SIG-M5 (cell line): ENCODE results near the gene TMEM134.
"Not testable (repeated sequence)": the region's sequence is repeated elsewhere in the genome, so short reads cannot be mapped to it uniquely, and the experiment has no call there.

ENCODE experiments used
- DNase-seq: peaks from one replicate; lab custom pipeline; 2025; lab: John Stamatoyannopoulos, UW

Gene TMEM134

GRCh38 chr11:67438158-67438902 is 30.7 kb downstream of the TMEM134 start:
- no peak for DNase-seq

DNA sequence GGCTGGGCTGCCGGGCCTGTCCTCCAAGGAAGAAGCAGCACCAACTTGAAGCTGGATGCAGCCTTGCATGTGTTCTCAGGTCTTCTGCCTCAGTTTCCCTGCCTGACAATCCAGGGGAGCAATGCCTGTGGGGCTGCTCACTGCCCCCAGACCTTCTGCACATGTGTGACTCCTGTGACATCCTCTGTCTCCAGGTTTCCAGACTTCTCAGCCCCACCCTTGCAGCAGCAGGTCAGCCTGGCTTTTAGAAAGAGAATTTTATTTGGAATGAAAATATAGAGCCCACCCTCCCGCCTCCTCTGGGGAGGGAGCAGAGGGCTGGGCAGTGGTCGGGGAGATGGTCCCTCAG is 31.3 kb downstream of the TMEM134 start:
- DNase-seq, result no peak

DNA sequence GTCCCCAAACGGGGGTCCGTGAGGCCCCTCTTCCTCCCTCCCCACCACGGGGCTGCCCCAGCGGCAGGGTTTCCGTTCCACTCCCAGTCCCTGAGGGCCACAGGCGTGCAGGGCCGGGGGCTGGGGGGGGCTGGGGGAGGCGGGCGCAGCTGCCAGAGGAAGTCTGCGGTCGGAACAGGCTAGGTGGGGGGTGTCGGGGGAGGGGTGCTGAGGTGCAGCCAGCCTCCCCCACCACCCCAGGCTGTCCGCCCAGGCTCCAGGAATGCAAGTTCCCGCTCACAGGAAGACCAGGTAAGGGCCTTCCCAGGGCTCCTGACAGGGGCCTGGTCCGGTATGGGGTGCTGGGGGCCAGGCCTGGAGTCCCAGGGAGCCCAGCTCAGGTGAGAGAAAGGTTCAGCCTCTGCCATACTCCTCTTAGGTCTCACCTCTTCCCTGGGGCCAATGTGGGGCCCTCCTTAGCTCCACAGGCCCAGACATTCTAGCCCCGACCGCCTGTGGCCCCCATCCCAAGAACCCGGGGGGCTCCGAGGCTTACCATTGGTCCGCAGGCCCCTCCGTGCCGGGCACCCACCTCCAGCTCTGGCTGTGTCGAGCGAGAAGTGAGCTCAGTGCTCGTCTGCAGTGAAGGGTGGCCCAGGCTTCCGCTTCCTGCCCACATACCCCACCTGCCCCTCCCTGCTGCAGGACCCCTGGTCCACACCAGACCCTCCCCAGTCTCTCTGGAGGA is 31.8 kb downstream of the TMEM134 start, which contains the start of gene PTPRCAP:
Gene PTPRCAP, minus strand, starts transcription at position 601 of the 727 bp plus-strand sequence. Its CDS starts 63 bp downstream, at position 538.
- no peak for DNase-seq

GRCh38 chr11:67436459-67437081 is 32.5 kb downstream of the TMEM134 start:
- DNase-seq, result no peak

DNA sequence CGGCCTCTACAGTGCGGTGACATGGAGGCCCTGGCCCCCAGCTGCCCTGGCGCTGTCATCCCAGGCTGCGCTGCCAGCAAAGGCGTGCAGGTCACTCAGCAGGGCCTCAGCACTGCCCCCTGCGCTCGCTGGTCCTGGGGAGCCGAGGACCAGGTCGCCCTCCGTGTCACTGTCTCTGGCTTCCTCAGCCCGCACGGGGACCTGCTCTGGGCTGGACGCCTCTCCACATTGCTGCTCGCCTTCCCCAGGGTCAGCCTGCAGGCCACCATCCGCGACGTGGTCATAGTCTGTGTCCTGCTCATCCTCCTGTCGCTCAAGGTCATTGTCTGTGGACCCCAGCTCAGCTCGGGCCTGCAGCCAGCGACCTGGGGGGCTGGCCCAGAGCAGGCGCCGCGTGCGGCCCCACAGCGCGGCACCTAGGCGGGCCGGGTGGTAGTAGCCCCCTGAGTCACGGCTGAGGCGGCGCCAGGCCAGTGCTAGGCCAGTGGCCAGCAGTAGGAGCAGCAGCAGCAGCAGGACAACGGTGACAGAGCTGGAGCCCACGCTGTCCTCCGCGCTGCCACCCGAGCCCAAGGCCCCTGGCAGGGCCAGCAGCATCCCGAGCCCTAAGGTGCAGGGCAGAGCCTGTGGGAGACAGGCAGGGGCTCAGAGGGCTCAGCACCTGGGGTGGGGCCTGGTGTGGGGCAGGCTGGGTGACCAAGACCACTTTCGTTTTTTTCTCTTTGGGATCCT is 33.2 kb downstream of the TMEM134 start:
- no peak for DNase-seq

GRCh38 chr11:67435031-67435726 is 33.9 kb downstream of the TMEM134 start:
- DNase-seq, result no peak

GRCh38 chr11:67434395-67434881 is 34.6 kb downstream of the TMEM134 start:
- no peak for DNase-seq

GRCh38 chr11:67433536-67434394 is 35.3 kb downstream of the TMEM134 start:
- no peak for DNase-seq

DNA sequence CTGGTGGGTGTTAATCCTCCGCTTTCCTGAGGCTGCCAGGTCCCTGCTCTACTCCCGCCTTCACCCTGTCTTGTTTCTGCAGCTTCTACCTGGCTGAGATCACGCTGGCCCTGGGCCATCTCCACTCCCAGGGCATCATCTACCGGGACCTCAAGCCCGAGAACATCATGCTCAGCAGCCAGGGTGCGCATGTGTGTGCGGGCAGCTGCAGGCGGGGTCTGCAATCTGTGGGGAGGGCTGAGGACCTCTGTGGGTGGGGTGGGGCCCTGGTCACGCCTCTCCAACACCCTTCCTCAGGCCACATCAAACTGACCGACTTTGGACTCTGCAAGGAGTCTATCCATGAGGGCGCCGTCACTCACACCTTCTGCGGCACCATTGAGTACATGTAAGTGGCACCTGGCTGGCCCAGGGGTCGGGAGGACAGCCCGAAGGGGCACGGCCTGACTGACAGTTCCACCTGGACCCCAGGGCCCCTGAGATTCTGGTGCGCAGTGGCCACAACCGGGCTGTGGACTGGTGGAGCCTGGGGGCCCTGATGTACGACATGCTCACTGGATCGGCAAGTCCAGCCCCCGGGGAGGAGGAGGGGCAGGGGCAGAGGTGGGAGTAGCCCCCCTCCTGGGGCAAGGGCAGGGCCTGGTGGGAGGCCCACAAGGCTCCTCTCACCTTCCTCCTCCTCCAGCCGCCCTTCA is 36.2 kb downstream of the TMEM134 start:
- DNase-seq, result no peak

- DNase-seq, result no peak
Measured at GRCh38 chr11:67431346-67432249, 37.5 kb downstream of the TMEM134 start.

DNA sequence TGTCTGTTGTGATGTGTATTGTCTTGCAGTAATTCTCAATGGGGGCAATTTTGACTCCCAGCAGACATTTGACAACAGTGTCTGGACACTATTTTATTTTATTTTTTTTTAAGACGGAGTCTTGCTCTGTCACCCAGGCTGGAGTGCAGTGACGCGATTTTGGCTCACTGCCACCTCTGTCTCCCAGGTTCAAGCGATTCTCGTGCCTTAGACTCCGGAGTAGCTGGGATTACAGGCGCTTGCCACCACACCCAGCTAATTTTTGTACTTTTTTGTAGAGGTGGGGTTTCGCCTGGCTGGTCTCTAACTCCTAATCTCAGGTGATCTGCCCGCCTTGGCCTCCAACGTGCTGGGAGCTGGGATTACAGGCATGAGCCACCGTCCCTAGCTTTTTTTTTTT is 39.3 kb downstream of the TMEM134 start:
- no peak for DNase-seq

GRCh38 chr11:67429038-67429668 is 39.9 kb downstream of the TMEM134 start:
- no peak for DNase-seq

DNA sequence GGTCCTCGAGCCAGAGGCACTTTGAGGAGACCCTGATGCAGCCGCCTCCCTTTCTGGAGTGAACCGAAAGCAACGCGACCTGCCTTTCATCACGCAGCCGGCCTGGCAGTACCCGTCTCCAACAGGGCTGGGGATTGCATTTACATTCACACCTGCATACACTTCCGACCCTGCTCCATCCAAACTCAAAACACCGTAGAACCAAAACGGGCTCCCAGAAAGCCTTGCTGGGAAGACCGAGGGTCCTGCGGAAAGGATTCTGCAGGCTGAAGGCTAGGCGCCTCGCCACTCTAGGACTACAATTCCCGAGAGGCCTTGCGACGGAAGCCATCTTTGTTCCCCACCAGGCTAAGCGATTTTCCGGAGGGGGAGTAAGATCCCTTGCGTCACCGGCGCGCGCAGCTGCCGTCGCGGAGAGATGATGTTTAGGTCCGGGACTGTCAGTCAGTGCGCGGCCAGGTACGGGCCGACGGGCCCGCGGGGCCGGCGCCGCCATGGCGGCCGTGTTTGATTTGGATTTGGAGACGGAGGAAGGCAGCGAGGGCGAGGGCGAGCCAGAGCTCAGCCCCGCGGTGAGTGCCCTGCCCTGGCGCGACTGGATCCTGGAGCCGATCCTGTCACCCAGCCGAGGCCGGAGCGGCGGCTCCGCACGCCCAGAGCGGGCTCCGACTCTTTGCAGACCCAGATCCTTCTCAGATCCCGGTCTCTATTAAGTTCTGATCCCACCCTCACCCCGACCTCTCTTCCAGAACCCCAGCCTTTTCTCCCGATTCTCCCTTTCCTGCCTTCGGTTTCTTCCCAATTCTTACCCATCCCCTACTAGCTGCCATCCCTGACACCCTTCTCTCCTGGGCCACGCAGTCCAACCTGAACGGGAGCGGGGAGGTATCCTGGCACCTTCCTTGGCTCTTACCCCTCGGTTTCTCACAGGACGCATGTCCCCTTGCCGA is 40.7 kb downstream of the TMEM134 start, which contains the start of gene RPS6KB2:
Gene RPS6KB2, plus strand, starts transcription at position 443 of the 950 bp plus-strand sequence. Its CDS starts 52 bp downstream, at position 495.
- DNase-seq, result peak; percentile 26

- DNase-seq, result not testable (repeated sequence)
Measured at GRCh38 chr11:67427364-67427859, 41.6 kb downstream of the TMEM134 start.

DNA sequence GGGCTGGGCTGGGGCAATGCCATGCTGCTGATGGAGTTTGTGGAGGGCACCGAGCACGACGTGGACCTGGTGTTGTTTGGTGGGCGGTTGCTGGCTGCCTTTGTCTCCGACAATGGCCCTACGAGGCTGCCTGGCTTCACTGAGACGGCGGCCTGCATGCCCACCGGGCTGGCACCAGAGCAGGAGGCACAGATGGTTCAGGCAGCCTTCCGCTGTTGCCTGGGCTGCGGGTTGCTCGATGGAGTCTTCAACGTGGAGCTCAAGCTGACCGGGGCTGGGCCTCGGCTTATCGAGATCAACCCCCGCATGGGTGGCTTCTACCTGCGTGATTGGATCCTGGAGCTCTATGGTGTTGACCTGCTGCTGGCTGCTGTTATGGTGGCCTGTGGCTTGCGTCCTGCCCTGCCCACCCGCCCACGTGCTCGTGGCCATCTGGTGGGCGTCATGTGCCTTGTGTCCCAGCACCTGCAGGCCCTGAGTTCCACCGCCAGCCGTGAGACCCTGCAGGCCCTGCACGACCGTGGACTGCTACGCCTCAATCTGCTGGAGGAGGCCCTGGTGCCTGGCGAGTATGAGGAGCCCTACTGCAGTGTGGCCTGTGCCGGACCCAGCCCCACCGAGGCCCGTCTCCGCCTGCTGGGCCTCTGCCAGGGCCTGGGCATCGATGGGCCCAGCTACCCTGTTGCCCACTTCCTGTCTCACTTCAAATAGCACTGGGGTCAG is 45.0 kb downstream of the TMEM134 start:
- no peak for DNase-seq

- no peak for DNase-seq
Measured at GRCh38 chr11:67423466-67423865, 45.6 kb downstream of the TMEM134 start.
